HepG2 (cell line): ENCODE results near the gene SNX18. TPM values are rescaled to one million over a fixed set of nuclear protein-coding genes. Genes with fewer than 3 reads are reported as not detected.

Source experiments
- ATAC-seq: fragments of 200-7000 bp; cut with Tn5 transposase; 3 replicates; pipeline ENCODE4 v1.9.1; 2020; ENCODE audit warnings: mild to moderate bottlenecking, moderate library complexity
- BruUV-seq: library from RNA; stranded (reverse); fragments of 400-500 nt; replicated peaks from 2 replicates; lab custom pipeline; 2021; lab: Mats Ljungman, UMichigan
- CTCF ChIA-PET: fragments of 300-600 bp; formaldehyde crosslinking; extraction: SDS; loops from one replicate; lab custom pipeline; 2021; ENCODE audit warnings: low total read pairs, inconsistent platforms, low intra/inter-chr PET ratio; lab: Yijun Ruan, JAX
- POLR2A ChIA-PET: fragments of 350-600 bp; sonication (Branson Sonifier 250); formaldehyde crosslinking; loops from one replicate; lab custom pipeline; 2020; ENCODE audit warnings: antibody characterized with exemption, inconsistent platforms; lab: Yijun Ruan, JAX
- DNase-seq: peaks from one replicate; pipeline ENCODE4 v3.0.0-alpha.2; 2015; ENCODE audit warnings: low spot score
- FAIRE-seq: peaks from 3 replicates; lab custom pipeline; 2011; peaks lifted over from hg19 to GRCh38; lab: Jason Lieb, UNC
- H2AFZ ChIP-seq: one replicate; pipeline ENCODE4 v1.6.1; 2011; ENCODE audit warnings: low read length, inconsistent platforms
- H3K27ac ChIP-seq: fragments of 300-600 bp; 3 replicates; pipeline ENCODE4 v1.8.0; 2011; ENCODE audit warnings: mixed run types, mild to moderate bottlenecking, mixed read lengths, low read length, inconsistent platforms; ENCODE audit not compliant: insufficient read depth; ENCODE audit errors: extremely low read length
- H3K27me3 ChIP-seq, 2 experiments: fragments of 200-600 bp in 1 of 2; 2 replicates in 1 of 2; 3 replicates in 1 of 2; pipeline versions ENCODE4 v1.6.0 to v1.8.0; 2011; ENCODE audit warnings: low read length in 2 of 2, mild to moderate bottlenecking in 2 of 2, moderate library complexity in 2 of 2, inconsistent platforms in 1 of 2; ENCODE audit not compliant: insufficient read depth in 2 of 2, control insufficient read depth in 1 of 2
- H3K36me3 ChIP-seq, 2 experiments: fragments of 200-600 bp in 1 of 2; replicated peaks in 1 of 2; 2 replicates in 1 of 2; 3 replicates in 1 of 2; pipeline versions ENCODE4 v1.5.1 to v1.8.0; 2011; ENCODE audit warnings: low read length in 2 of 2, inconsistent platforms in 1 of 2; ENCODE audit not compliant: insufficient read depth in 2 of 2, control insufficient read depth in 1 of 2
- H3K4me1 ChIP-seq: 2 replicates; pipeline ENCODE4 v1.5.1; 2012; ENCODE audit warnings: low read length, inconsistent platforms; ENCODE audit not compliant: insufficient read depth
- H3K4me2 ChIP-seq: 2 replicates; pipeline ENCODE4 v1.6.0; 2011; ENCODE audit warnings: low read depth, low read length, inconsistent platforms
- H3K4me3 ChIP-seq, 3 experiments: fragments of 200-600 bp in 1 of 3; sonication (generic), shearing (Covaris generic) in 1 of 3; replicated peaks in 1 of 3; 2 replicates each; pipeline ENCODE4 v1.5.1; 2011 to 2016; ENCODE audit warnings: low read length in 3 of 3, inconsistent platforms in 2 of 3, low read depth in 2 of 3, mild to moderate bottlenecking in 2 of 3, control low read depth in 1 of 3, mixed read lengths in 1 of 3; ENCODE audit not compliant: insufficient read depth in 1 of 3
- H3K79me2 ChIP-seq: one replicate; pipeline ENCODE4 v1.6.1; 2011; ENCODE audit warnings: low read length, inconsistent platforms; ENCODE audit not compliant: insufficient read depth
- H3K9ac ChIP-seq: 2 replicates; pipeline ENCODE4 v1.6.0; 2011; ENCODE audit warnings: mild to moderate bottlenecking, low read depth, low read length, inconsistent platforms; ENCODE audit not compliant: insufficient read depth
- H3K9me3 ChIP-seq: 2 replicates; pipeline ENCODE4 v1.5.1; 2012; ENCODE audit warnings: mild to moderate bottlenecking, low read length
- H4K20me1 ChIP-seq: 2 replicates; pipeline ENCODE4 v1.6.0; 2011; ENCODE audit warnings: inconsistent platforms, mild to moderate bottlenecking, low read length, moderate library complexity; ENCODE audit not compliant: insufficient read depth
- AHR ChIP-seq: IDR thresholded peaks from 2 replicates; pipeline ENCODE4 v1.6.1; 2018; ENCODE audit warnings: missing genetic modification reagents, missing compliant biosample characterization
- MAFK ChIP-seq, 2 experiments: IDR thresholded peaks in 1 of 2; conservative IDR thresholded peaks in 1 of 2; 2 replicates each; pipeline ENCODE4 v1.6.1; 2011; ENCODE audit warnings: improper control_type of control experiment in 2 of 2, low read length in 2 of 2
- SALL2 ChIP-seq: sonication (generic); formaldehyde crosslinking; IDR thresholded peaks from 2 replicates; pipeline ENCODE4 v1.8.1; 2023; ENCODE audit warnings: mild to moderate bottlenecking, missing genetic modification reagents, inconsistent platforms
- SAP130 ChIP-seq: IDR thresholded peaks from 2 replicates; pipeline ENCODE4 v1.6.1; 2016; ENCODE audit warnings: low read depth
- STAG1 ChIP-seq: sonication (generic); formaldehyde crosslinking; IDR thresholded peaks from 2 replicates; pipeline ENCODE4 v1.4.0; 2020; ENCODE audit warnings: missing genetic modification reagents
- ZNF543 ChIP-seq: sonication (generic); formaldehyde crosslinking; IDR thresholded peaks from 2 replicates; pipeline ENCODE4 v1.4.0; 2020; ENCODE audit warnings: mild to moderate bottlenecking, missing genetic modification reagents
- WGBS: methylation state at CpG from one replicate; pipeline ENCODE4 v1.1.6; 2017; ENCODE audit warnings: low lambda C conversion rate; 5-methylcytosine and 5-hydroxymethylcytosine counted together
- in situ Hi-C: cut with HindIII; loops from 2 replicates; pipeline ENCODE4 v1.10.0; 2017; ENCODE audit warnings: low pct_unique_long_range_greater_than_20kb; ENCODE audit not compliant: extremely low pct_ligation_motif_present
- intact Hi-C: fragments of 100-400 bp; cut with micrococcal nuclease; formaldehyde crosslinking; loops from one replicate; pipeline ENCODE4 v1.10.0; 2022; ENCODE audit not compliant: unreplicated experiment
- polyA plus RNA-seq, 8 experiments: library from polyadenylated mRNA; depleted of rRNA in 3 of 8; stranded (reverse) in 7 of 8; unstranded in 1 of 8; fragments of >200 nt; fragmentation: Illumina TruSeq in 4 of 8; extraction: Trizol in 4 of 8; gene quantifications; 2 replicates each; pipeline versions ENCODE4 v1.2.1 to v1.2.3, GENCODE V29; 2011 to 2016; ENCODE audit warnings: low read depth in 4 of 8, missing spikeins in 1 of 8, mixed read lengths in 1 of 8; ENCODE audit not compliant: insufficient read depth in 1 of 8
- total RNA-seq, 5 experiments: library from RNA; depleted of rRNA; stranded (reverse); fragments of >200 nt; fragmentation: Illumina TruSeq; extraction: Trizol; gene quantifications; 2 replicates each; pipeline ENCODE4 v1.2.3, GENCODE V29; 2016; ENCODE audit warnings: low read depth in 1 of 5
- TF ChIP-seq, protein P1 (sequence below): IDR thresholded peaks from 2 replicates; pipeline ENCODE4 v1.4.0; 2020; ENCODE audit warnings: mild to moderate bottlenecking, missing genetic modification reagents

SNX18 gene
- total and polyA plus RNA-seq, 2 of the 13 experiments (the other 11 are each of a cell fraction or from before 2014, with no cell fraction given) = 2.3 to 6.2 TPM

- DNase-seq = peak; percentile 11
- Histone ChIP-seq H3K9ac (no peak overlapping the region), H2AFZ (no peak overlapping the region), H3K4me3 (no peak overlapping the region), H3K9me3 (no peaks in the 10 kb centered on the region), H3K4me1 (peaks cover 18% of the 10 kb centered on the region), H4K20me1 (0 out of 2 replicates have a peak, but pooled peaks cover 2% of the 10 kb centered on the region), H3K4me2 (no peak overlapping the region), H3K27me3 (no peaks in the 10 kb centered on the region; a peak in 1 of 5 replicates), H3K27ac (no peak overlapping the region), H3K36me3 (no peaks in the 10 kb centered on the region), H3K79me2 (peaks cover under 1% of the 10 kb centered on the region)
- peak; percentile 15 for ATAC-seq
- WGBS = 24% methylated on average over 4 of the region's 4 CpGs
- POLR2A ChIA-PET = no interaction called here
- intact Hi-C loops (loop anchor here (10.0 kb wide), 1 partner anchor 631 kb away; no protein-coding TSS in a partner anchor), in situ Hi-C loops (loop anchor here (25.0 kb wide), 1 partner anchor 648 kb away; the partner anchor contains the start of genes CDC20B and GPX8)
- no peak for FAIRE-seq
- CTCF ChIA-PET = no interaction called here
- TF ChIP-seq STAG1 (CRISPR knock-in tag) = peak; percentile 27; the same call in 1 of the 2 replicates
- TF ChIP-seq MAFK (conservative IDR thresholded peaks at IDR 0.05 in 1 of 2, IDR thresholded peaks at IDR 0.05 in 1 of 2; ENCODE audit: low read length in 2 of 2) = no peak
- BruUV-seq = no TSS peak
Measured at GRCh38 chr5:54514291-54514690, 3.3 kb upstream of the SNX18 start.

- ATAC-seq = no peak
- ChIA-PET CTCF (no interaction called here), POLR2A (no interaction called here)
- Histone ChIP-seq H3K36me3 (no peaks in the 10 kb centered on the region), H3K4me3 (no peak overlapping the region), H4K20me1 (0 out of 2 replicates have a peak, but pooled peaks cover 5% of the 10 kb centered on the region), H3K9ac (no peak overlapping the region), H3K27me3 (no peaks in the 10 kb centered on the region; a peak in 1 of 5 replicates), H2AFZ (no peak overlapping the region), H3K27ac (no peak overlapping the region), H3K79me2 (peaks cover 4% of the 10 kb centered on the region), H3K9me3 (no peaks in the 10 kb centered on the region), H3K4me2 (no peak overlapping the region; the same call in 1 of the 2 replicates), H3K4me1 (peaks cover 24% of the 10 kb centered on the region)
- intact Hi-C loops = loop anchor here (10.0 kb wide), 1 partner anchor 630 kb away; no protein-coding TSS in a partner anchor
- TF ChIP-seq ZNF543 (CRISPR knock-in tag) (no peak), AHR (no peak), SAP130 (CRISPR knock-in tag) (no peak), SALL2 (no peak)
- TF ChIP-seq, protein P1, sequence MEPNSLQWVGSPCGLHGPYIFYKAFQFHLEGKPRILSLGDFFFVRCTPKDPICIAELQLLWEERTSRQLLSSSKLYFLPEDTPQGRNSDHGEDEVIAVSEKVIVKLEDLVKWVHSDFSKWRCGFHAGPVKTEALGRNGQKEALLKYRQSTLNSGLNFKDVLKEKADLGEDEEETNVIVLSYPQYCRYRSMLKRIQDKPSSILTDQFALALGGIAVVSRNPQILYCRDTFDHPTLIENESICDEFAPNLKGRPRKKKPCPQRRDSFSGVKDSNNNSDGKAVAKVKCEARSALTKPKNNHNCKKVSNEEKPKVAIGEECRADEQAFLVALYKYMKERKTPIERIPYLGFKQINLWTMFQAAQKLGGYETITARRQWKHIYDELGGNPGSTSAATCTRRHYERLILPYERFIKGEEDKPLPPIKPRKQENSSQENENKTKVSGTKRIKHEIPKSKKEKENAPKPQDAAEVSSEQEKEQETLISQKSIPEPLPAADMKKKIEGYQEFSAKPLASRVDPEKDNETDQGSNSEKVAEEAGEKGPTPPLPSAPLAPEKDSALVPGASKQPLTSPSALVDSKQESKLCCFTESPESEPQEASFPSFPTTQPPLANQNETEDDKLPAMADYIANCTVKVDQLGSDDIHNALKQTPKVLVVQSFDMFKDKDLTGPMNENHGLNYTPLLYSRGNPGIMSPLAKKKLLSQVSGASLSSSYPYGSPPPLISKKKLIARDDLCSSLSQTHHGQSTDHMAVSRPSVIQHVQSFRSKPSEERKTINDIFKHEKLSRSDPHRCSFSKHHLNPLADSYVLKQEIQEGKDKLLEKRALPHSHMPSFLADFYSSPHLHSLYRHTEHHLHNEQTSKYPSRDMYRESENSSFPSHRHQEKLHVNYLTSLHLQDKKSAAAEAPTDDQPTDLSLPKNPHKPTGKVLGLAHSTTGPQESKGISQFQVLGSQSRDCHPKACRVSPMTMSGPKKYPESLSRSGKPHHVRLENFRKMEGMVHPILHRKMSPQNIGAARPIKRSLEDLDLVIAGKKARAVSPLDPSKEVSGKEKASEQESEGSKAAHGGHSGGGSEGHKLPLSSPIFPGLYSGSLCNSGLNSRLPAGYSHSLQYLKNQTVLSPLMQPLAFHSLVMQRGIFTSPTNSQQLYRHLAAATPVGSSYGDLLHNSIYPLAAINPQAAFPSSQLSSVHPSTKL (CRISPR knock-in tag) = no peak
- DNase-seq = no peak
- BruUV-seq = no TSS peak
- WGBS = 33% methylated on average over 8 of the region's 8 CpGs
- no peak for FAIRE-seq
- in situ Hi-C loops = loop anchor here (5.0 to 25.0 kb wide), 2 partner anchors 337 to 647 kb away; partner anchors contain the start of genes CDC20B and GPX8
Measured at GRCh38 chr5:54514841-54515432, 2.6 kb upstream of the SNX18 start.
